Neural cell (in vitro differentiated cells): ENCODE data around the gene PPP3CA.

Source experiments
- EP300 ChIP-seq: fragments of 450-650 bp; conservative IDR thresholded peaks from 2 replicates; pipeline ENCODE4 v1.6.1; 2014; ENCODE audit warnings: antibody characterized with exemption, mild to moderate bottlenecking, moderate library complexity; ENCODE audit not compliant: poor library complexity, severe bottlenecking
- EZH2 ChIP-seq: fragments of 200-600, 300-800 bp; shearing (Covaris generic), sonication (generic); IDR thresholded peaks from 2 replicates; pipeline ENCODE4 v1.6.1; 2014; ENCODE audit warnings: antibody characterized with exemption, low read length, borderline replicate concordance, mild to moderate bottlenecking; ENCODE audit not compliant: insufficient read depth, poor library complexity, severe bottlenecking
- POLR2AphosphoS5 ChIP-seq: IDR thresholded peaks from 2 replicates; pipeline ENCODE4 v1.6.1; 2012
- RAD21 ChIP-seq: fragments of 450-650 bp; conservative IDR thresholded peaks from 2 replicates; pipeline ENCODE4 v1.6.1; 2014; ENCODE audit warnings: antibody characterized with exemption, mild to moderate bottlenecking, moderate library complexity
- SMC3 ChIP-seq: fragments of 450-650 bp; conservative IDR thresholded peaks from 2 replicates; pipeline ENCODE4 v1.6.1; 2014; ENCODE audit warnings: antibody characterized with exemption, mild to moderate bottlenecking, moderate library complexity; ENCODE audit not compliant: poor library complexity
- TAF1 ChIP-seq: IDR thresholded peaks from 2 replicates; pipeline ENCODE4 v1.6.1; 2012; ENCODE audit warnings: low read depth
- TF ChIP-seq, protein P1 (sequence below): fragments of 450-650 bp; IDR thresholded peaks from 2 replicates; pipeline ENCODE4 v1.5.1; 2014; ENCODE audit warnings: antibody characterized with exemption, mild to moderate bottlenecking, moderate library complexity; ENCODE audit not compliant: poor library complexity, severe bottlenecking
- TF ChIP-seq, protein P2 (sequence below): IDR thresholded peaks from 2 replicates; pipeline ENCODE4 v1.6.1; 2012; ENCODE audit warnings: borderline replicate concordance

DNA sequence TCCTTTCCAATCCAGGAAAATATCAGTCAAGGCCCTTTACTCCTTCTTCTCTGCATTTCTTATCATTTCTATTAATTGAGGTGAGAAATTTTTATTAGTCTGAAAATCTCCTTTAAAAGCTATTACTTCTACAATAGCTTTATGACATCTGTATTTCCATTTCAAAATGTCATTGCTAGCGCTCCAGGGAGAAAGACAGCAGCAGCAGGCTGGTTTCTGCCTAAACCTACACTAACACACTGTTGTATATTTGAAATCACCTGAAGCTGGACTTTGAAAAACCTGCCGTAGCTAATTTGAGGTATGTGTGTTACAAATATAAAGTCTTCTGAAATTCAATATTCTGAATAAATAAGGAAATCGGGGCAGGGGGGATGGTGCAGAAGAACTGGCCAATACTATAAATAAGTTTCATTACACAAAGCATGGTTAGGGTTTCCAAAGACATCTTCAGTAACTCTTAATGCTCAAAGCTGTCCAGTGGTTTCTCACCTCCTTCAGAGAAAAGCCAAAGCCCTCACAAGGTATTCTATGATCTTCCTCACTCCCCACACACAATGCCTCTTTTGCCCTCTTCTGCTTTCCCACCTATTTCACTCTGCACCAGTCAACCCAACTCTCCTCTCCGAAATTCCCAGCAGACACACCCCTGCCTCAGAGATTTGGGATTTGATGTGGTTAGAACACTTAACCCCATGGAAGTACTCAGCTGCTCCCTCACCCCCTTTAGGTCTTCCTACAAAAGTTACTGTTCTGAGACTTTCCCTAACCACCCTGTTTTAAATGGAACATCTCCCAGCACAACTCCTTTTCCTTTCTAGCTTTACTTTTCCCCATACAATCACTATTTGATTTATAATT is 122.7 kb downstream of the PPP3CA start:
- TF ChIP-seq RAD21 (no peak), TAF1 (no peak), EZH2 (no peak), SMC3 (no peak), POLR2AphosphoS5 (no peak), EP300 (no peak)
- TF ChIP-seq, protein P1, sequence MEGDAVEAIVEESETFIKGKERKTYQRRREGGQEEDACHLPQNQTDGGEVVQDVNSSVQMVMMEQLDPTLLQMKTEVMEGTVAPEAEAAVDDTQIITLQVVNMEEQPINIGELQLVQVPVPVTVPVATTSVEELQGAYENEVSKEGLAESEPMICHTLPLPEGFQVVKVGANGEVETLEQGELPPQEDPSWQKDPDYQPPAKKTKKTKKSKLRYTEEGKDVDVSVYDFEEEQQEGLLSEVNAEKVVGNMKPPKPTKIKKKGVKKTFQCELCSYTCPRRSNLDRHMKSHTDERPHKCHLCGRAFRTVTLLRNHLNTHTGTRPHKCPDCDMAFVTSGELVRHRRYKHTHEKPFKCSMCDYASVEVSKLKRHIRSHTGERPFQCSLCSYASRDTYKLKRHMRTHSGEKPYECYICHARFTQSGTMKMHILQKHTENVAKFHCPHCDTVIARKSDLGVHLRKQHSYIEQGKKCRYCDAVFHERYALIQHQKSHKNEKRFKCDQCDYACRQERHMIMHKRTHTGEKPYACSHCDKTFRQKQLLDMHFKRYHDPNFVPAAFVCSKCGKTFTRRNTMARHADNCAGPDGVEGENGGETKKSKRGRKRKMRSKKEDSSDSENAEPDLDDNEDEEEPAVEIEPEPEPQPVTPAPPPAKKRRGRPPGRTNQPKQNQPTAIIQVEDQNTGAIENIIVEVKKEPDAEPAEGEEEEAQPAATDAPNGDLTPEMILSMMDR: no peak
- TF ChIP-seq, protein P2, sequence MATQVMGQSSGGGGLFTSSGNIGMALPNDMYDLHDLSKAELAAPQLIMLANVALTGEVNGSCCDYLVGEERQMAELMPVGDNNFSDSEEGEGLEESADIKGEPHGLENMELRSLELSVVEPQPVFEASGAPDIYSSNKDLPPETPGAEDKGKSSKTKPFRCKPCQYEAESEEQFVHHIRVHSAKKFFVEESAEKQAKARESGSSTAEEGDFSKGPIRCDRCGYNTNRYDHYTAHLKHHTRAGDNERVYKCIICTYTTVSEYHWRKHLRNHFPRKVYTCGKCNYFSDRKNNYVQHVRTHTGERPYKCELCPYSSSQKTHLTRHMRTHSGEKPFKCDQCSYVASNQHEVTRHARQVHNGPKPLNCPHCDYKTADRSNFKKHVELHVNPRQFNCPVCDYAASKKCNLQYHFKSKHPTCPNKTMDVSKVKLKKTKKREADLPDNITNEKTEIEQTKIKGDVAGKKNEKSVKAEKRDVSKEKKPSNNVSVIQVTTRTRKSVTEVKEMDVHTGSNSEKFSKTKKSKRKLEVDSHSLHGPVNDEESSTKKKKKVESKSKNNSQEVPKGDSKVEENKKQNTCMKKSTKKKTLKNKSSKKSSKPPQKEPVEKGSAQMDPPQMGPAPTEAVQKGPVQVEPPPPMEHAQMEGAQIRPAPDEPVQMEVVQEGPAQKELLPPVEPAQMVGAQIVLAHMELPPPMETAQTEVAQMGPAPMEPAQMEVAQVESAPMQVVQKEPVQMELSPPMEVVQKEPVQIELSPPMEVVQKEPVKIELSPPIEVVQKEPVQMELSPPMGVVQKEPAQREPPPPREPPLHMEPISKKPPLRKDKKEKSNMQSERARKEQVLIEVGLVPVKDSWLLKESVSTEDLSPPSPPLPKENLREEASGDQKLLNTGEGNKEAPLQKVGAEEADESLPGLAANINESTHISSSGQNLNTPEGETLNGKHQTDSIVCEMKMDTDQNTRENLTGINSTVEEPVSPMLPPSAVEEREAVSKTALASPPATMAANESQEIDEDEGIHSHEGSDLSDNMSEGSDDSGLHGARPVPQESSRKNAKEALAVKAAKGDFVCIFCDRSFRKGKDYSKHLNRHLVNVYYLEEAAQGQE: no peak
